IPS-20b (cell line): Measurements from ENCODE around the gene SRRM1.
"Not testable (repeated sequence)": the region's sequence is repeated elsewhere in the genome, so short reads cannot be mapped to it uniquely, and the experiment has no call there.

Experiments used
- H3K27ac ChIP-seq: one replicate; pipeline ENCODE4 v1.5.1; 2013; ENCODE audit warnings: low read length
- H3K27me3 ChIP-seq: 2 replicates; pipeline ENCODE4 v1.6.1; 2013; ENCODE audit warnings: mild to moderate bottlenecking, low read length, inconsistent platforms; ENCODE audit not compliant: insufficient read depth
- H3K36me3 ChIP-seq: 2 replicates; pipeline ENCODE4 v1.6.1; 2013; ENCODE audit warnings: low read depth, mild to moderate bottlenecking, inconsistent platforms, low read length, moderate library complexity; ENCODE audit not compliant: insufficient read depth
- H3K4me1 ChIP-seq: 2 replicates; pipeline ENCODE4 v1.6.1; 2013; ENCODE audit warnings: mild to moderate bottlenecking, control low read depth, inconsistent platforms, low read length, moderate library complexity; ENCODE audit not compliant: insufficient read depth
- H3K4me3 ChIP-seq: 2 replicates; pipeline ENCODE4 v1.5.1; 2013; ENCODE audit warnings: mild to moderate bottlenecking, low read length, inconsistent platforms
- H3K9ac ChIP-seq: 2 replicates; pipeline ENCODE4 v1.6.1; 2013; ENCODE audit warnings: low read depth, mild to moderate bottlenecking, inconsistent platforms, low read length, moderate library complexity
- H3K9me3 ChIP-seq: 2 replicates; pipeline ENCODE4 v1.6.1; 2013; ENCODE audit warnings: mild to moderate bottlenecking, low read depth, low read length, inconsistent platforms; ENCODE audit not compliant: insufficient read depth

SRRM1 gene

GRCh38 chr1:24678421-24678820, 35.3 kb downstream of the SRRM1 start:
- H3K27ac ChIP-seq, H3K4me1 ChIP-seq, H3K4me3 ChIP-seq, H3K9me3 ChIP-seq, H3K27me3 ChIP-seq, H3K9ac ChIP-seq: not testable (repeated sequence)
- H3K36me3 ChIP-seq, result peaks cover 31% of the 10 kb centered on the region

- peaks cover 18% of the 10 kb centered on the region for H3K36me3 ChIP-seq
- no peak overlapping the region for H3K9ac ChIP-seq
- no peaks in the 10 kb centered on the region for H3K27me3 ChIP-seq
- H3K9me3 ChIP-seq, result no peaks in the 10 kb centered on the region
- H3K27ac ChIP-seq, result no peak overlapping the region
- no peaks in the 10 kb centered on the region; the same call in 1 of the 2 replicates for H3K4me1 ChIP-seq
- H3K4me3 ChIP-seq, result no peak overlapping the region
These were observed 36.6 kb downstream of the SRRM1 start for GRCh38 chr1:24679725-24680124.

- H3K4me1 ChIP-seq, result no peaks in the 10 kb centered on the region; the same call in 1 of the 2 replicates
- no peaks in the 10 kb centered on the region for H3K36me3 ChIP-seq
- no peaks in the 10 kb centered on the region for H3K27me3 ChIP-seq
- no peak overlapping the region for H3K27ac ChIP-seq
- H3K4me3 ChIP-seq, result no peak overlapping the region
- no peaks in the 10 kb centered on the region for H3K9me3 ChIP-seq
- no peak overlapping the region for H3K9ac ChIP-seq
These were observed 40.6 kb downstream of the SRRM1 start for GRCh38 chr1:24683713-24684162.

DNA sequence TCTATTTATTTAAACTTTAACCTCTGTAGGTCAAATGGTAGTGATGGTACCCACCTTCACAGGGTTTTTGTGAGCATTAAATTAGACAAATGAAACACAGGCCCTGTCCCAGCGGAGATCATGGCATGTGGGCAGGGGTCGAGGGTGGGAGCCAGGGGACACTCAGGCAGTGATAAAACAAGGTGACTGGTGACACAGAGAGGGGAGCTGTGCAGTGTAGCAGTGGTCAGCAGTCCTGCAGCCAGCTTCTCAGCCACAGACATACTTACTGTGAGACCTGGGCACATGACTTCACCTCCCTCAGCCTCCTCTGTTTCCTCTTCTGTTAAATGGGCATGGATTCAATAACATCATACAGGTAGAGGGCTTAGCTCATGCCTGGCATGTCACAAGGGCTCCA, 44.9 kb downstream of the SRRM1 start:
- Histone ChIP-seq H3K9me3 (peaks cover 5% of the 10 kb centered on the region; the same call in 1 of the 2 replicates), H3K4me3 (no peak overlapping the region), H3K36me3 (no peaks in the 10 kb centered on the region), H3K27ac (no peak overlapping the region), H3K27me3 (no peaks in the 10 kb centered on the region), H3K4me1 (no peaks in the 10 kb centered on the region; the same call in 1 of the 2 replicates), H3K9ac (no peak overlapping the region)

DNA sequence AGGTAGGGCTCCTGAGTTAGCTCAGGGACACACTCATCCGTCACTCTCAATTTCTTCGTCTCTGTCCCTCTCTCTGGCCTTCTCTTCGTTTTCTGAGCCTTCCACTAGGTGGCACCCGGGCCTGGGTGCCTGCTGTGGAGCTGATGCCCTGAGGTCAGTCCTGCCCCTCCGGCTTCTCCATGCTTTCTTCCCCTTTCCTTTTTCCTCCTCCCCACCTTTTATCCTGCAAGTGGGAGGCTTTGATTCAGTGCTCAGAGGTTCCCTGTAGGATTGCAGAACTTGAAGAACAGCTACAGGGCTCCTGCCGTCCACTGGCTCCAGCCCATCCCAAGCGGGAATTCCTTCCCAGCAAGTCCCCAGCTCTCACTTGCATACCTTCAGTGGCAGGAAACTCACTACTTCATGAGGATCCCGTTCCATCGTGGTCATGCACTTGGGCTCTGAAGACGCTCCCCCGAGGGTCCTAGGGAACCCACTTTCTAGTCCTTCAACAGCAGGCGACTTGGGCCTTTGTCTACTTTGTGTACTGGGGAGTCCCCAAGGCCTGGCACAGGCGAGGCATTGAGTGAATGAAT, 45.6 kb downstream of the SRRM1 start:
- no peaks in the 10 kb centered on the region; the same call in 1 of the 2 replicates for H3K4me1 ChIP-seq
- H3K9ac ChIP-seq, result no peak overlapping the region
- no peaks in the 10 kb centered on the region for H3K36me3 ChIP-seq

DNA sequence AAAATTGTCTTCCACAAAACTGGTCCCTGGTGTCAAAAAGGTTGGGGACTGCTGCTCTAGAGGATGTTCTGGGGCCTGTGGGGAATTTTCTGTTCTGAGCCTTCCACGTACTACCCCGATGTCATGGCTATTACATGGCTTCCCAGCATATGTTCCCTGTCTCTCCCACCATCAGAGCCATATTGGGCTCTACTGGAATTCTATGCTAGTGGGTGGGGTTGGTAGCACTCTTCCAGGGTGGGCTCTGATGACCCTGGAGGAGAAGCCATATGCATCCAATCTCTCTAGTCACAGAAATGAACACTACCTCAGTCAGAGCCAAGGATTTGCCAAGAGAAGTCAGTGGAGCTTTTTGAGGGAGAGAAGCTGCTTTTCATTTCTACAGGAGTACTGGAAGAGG, 47.9 kb downstream of the SRRM1 start:
- Histone ChIP-seq H3K9ac (no peak overlapping the region), H3K36me3 (no peaks in the 10 kb centered on the region), H3K27ac (no peak overlapping the region), H3K27me3 (no peaks in the 10 kb centered on the region), H3K4me3 (no peak overlapping the region), H3K9me3 (peaks cover 5% of the 10 kb centered on the region; the same call in 1 of the 2 replicates), H3K4me1 (peaks cover 5% of the 10 kb centered on the region; the same call in 1 of the 2 replicates)

More for the DNA sequence above, 45.6 kb downstream of the SRRM1 start:
- H3K4me3 ChIP-seq, result no peak overlapping the region
- H3K9me3 ChIP-seq, result peaks cover 5% of the 10 kb centered on the region; the same call in 1 of the 2 replicates
- no peak overlapping the region for H3K27ac ChIP-seq
- H3K27me3 ChIP-seq, result no peaks in the 10 kb centered on the region

DNA sequence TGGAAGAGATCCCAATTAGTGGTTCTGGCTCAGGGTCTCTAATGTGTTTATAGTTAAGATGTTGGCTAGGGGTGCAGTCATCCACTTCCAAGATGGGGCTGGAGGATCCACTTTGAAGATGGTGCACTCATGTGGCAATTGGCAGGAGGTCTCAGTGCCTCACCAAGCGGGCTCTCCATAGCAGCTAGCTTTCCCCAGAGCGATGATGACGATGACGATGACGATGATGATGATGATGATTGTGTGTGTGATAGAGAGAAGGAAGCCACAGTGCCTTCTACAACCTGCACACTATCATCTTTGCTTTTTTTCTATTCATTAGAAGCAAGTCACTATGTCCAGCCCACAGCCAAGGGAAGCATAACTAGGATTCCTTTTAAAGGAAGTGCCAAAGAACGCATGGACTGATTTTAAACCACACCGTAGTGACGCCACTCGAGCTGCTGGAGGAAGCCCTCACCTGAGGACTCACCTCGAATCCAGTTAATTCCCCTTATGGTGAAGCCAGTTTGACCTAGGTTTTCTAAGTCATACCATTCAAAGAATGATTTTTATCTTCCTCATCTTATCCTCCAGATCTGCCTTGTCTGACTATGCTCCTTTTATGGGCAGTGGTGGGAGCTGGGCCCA, 49.4 kb downstream of the SRRM1 start:
- Histone ChIP-seq H3K4me1 (peaks cover 5% of the 10 kb centered on the region; the same call in 1 of the 2 replicates), H3K4me3 (no peak overlapping the region), H3K9ac (no peak overlapping the region), H3K36me3 (no peaks in the 10 kb centered on the region), H3K27me3 (no peaks in the 10 kb centered on the region), H3K27ac (no peak overlapping the region), H3K9me3 (peaks cover 5% of the 10 kb centered on the region; the same call in 1 of the 2 replicates)

- Histone ChIP-seq H3K4me3 (no peak overlapping the region), H3K9me3 (peaks cover 5% of the 10 kb centered on the region; the same call in 1 of the 2 replicates), H3K36me3 (no peaks in the 10 kb centered on the region), H3K9ac (no peak overlapping the region), H3K27me3 (no peaks in the 10 kb centered on the region), H3K27ac (no peak overlapping the region), H3K4me1 (peaks cover 5% of the 10 kb centered on the region; the same call in 1 of the 2 replicates)
These were observed 50.8 kb downstream of the SRRM1 start for GRCh38 chr1:24693827-24694379.

DNA sequence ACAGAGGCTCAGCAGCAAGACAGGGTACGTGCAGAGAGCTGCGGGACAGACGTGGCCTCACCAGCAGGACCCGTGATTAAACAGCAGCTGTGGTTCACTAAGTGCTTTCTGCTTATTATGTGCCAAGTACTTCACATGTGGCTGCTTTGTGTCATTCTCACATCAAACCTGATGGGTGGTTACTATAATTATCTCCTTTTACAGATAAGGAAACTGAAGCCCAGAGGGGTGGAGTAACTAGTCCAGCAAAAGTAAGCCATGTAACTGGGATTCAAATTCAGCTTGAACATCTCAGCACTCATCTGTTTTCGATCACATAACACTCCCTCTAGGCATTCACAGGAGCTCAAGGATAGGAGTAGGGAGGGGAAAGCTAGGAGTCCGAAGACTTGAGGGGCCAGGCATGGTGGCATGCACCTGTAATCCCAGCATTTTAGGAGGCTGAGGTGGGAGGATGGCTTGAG, 51.3 kb downstream of the SRRM1 start:
- Histone ChIP-seq H3K9me3 (peaks cover 5% of the 10 kb centered on the region; the same call in 1 of the 2 replicates), H3K27ac (no peak overlapping the region), H3K4me3 (no peak overlapping the region)

GRCh38 chr1:24695202-24695974, 52.3 kb downstream of the SRRM1 start:
- Histone ChIP-seq H3K4me1 (peaks cover 5% of the 10 kb centered on the region; the same call in 1 of the 2 replicates), H3K27ac (no peak overlapping the region), H3K9ac (no peak overlapping the region), H3K36me3 (no peaks in the 10 kb centered on the region), H3K27me3 (no peaks in the 10 kb centered on the region), H3K9me3 (peaks cover 5% of the 10 kb centered on the region; the same call in 1 of the 2 replicates), H3K4me3 (no peak overlapping the region)

More for the DNA sequence above, 51.3 kb downstream of the SRRM1 start:
- peaks cover 5% of the 10 kb centered on the region; the same call in 1 of the 2 replicates for H3K4me1 ChIP-seq
- no peak overlapping the region for H3K9ac ChIP-seq
- no peaks in the 10 kb centered on the region for H3K27me3 ChIP-seq
- H3K36me3 ChIP-seq, result no peaks in the 10 kb centered on the region

DNA sequence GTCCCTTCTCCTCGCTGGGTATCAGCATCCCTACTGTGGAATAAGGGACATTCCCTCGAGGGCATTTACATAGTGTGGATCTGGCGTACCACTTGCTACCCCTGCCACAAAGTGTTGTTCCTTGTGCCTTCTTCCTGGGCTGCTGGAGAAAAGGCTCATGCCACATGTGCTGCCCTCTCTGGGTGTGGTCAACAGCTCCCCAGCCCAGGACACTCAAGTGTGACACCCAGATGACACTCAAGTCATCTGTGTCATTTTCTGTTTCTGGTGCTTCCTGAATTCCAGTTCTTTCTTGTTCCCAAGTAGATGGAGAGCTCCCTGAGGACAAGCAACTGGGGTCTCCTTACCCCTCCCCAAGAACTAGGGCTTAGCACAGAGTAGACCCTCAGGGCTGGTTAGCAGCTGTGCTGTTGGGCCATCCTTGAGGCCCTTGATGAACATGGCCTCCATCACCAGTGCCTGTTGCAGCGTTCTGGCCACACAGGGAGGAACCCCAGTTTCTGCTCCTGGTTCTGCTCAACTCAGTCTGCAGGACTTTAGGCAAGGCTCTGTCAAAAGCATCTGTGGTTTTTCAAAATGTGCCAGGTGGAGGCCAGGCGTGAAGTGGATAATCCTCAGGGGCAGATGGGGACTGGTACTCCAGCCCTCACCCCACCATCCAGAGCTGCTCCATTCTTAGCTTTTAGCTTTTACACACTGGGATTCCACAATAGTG, 53.1 kb downstream of the SRRM1 start:
- peaks cover 5% of the 10 kb centered on the region; the same call in 1 of the 2 replicates for H3K4me1 ChIP-seq
- no peaks in the 10 kb centered on the region for H3K27me3 ChIP-seq
- no peak overlapping the region for H3K9ac ChIP-seq
- no peak overlapping the region for H3K4me3 ChIP-seq
- no peaks in the 10 kb centered on the region for H3K36me3 ChIP-seq
- H3K9me3 ChIP-seq, result no peaks in the 10 kb centered on the region
- no peak overlapping the region for H3K27ac ChIP-seq
